ENCODE results near the gene FBXO8. TPM values are rescaled to one million over a fixed set of nuclear protein-coding genes. Genes with fewer than 3 reads are reported as not detected.
A peak's percentile ranks its signal among the peaks of the same experiment; 100 is the strongest.
"Not testable (repeated sequence)": the region's sequence is repeated elsewhere in the genome, so short reads cannot be mapped to it uniquely, and the experiment has no call there.

FBXO8 gene
- total RNA-seq, 1 experiment from 2014 or later = 22.1 TPM

- Mint-ChIP-seq H3K4me1 (ENCODE audit: insufficient read depth, unreplicated experiment) (no peaks in the 10 kb centered on the region), H3K27ac (ENCODE audit: low read depth, unreplicated experiment) (no peak overlapping the region), H3K4me3 (ENCODE audit: unreplicated experiment) (no peak overlapping the region), H3K9me3 (ENCODE audit: unreplicated experiment) (no peaks in the 10 kb centered on the region), H3K27me3 (ENCODE audit: insufficient read depth, unreplicated experiment) (no peaks in the 10 kb centered on the region), H3K36me3 (ENCODE audit: insufficient read depth, unreplicated experiment) (peaks cover 5% of the 10 kb centered on the region)
- no TSS peak for BruUV-seq (replicated peaks)
- intact Hi-C loops (cut with micrococcal nuclease) = no loop called here
- no peak for TF ChIP-seq CTCF (IDR thresholded peaks at IDR 0.05; ENCODE audit: unreplicated experiment)
- ChIA-PET POLR2A (interaction anchor here (0.6 to 7.1 kb wide), 2 partner anchors 20 to 68 kb away, joined by 3 to 66 read pairs; partner anchors contain the start of genes CEP44 and FBXO8), CTCF (interaction anchor here (0.6 to 1.2 kb wide), 2 partner anchors 41 to 894 kb away, joined by 3 read pairs; no protein-coding TSS in a partner anchor)
- no peak for DNase-seq (ENCODE audit: unreplicated experiment)
Observed at GRCh38 chr4:174263445-174263736, 20.1 kb downstream of the FBXO8 start.

- CTCF ChIA-PET = interaction anchor here (0.6 to 1.2 kb wide), 2 partner anchors 40 to 894 kb away, joined by 3 read pairs; no protein-coding TSS in a partner anchor
- Mint-ChIP-seq H3K27me3 (ENCODE audit: insufficient read depth, unreplicated experiment) (no peaks in the 10 kb centered on the region), H3K27ac (ENCODE audit: low read depth, unreplicated experiment) (no peak overlapping the region), H3K9me3 (ENCODE audit: unreplicated experiment) (no peaks in the 10 kb centered on the region), H3K4me1 (ENCODE audit: insufficient read depth, unreplicated experiment) (no peaks in the 10 kb centered on the region), H3K4me3 (ENCODE audit: unreplicated experiment) (no peak overlapping the region), H3K36me3 (ENCODE audit: insufficient read depth, unreplicated experiment) (peaks cover 5% of the 10 kb centered on the region)
- no peak for DNase-seq (ENCODE audit: unreplicated experiment)
- intact Hi-C loops (cut with micrococcal nuclease) = no loop called here
- no TSS peak for BruUV-seq (replicated peaks)
- POLR2A ChIA-PET = interaction anchor here (0.6 to 7.1 kb wide), 3 partner anchors 20 to 176 kb away, joined by 3 to 66 read pairs (median 3); partner anchors contain the start of genes CEP44 and FBXO8
- no peak for TF ChIP-seq CTCF (IDR thresholded peaks at IDR 0.05; ENCODE audit: unreplicated experiment)
Observed at GRCh38 chr4:174262624-174263444, 20.6 kb downstream of the FBXO8 start.

GRCh38 chr4:174261432-174261831, 22.0 kb downstream of the FBXO8 start:
- H3K36me3 Mint-ChIP-seq (ENCODE audit: insufficient read depth, unreplicated experiment); CTCF ChIA-PET; intact Hi-C loops (cut with micrococcal nuclease); DNase-seq (ENCODE audit: unreplicated experiment); H3K4me3 Mint-ChIP-seq (ENCODE audit: unreplicated experiment); H3K4me1 Mint-ChIP-seq (ENCODE audit: insufficient read depth, unreplicated experiment); H3K27me3 Mint-ChIP-seq (ENCODE audit: insufficient read depth, unreplicated experiment); BruUV-seq (replicated peaks); H3K9me3 Mint-ChIP-seq (ENCODE audit: unreplicated experiment): not testable (repeated sequence)
- POLR2A ChIA-PET = interaction anchor here (2.2 kb wide), 1 partner anchor 22 kb away, joined by 31 read pairs; the partner anchor contains the start of genes CEP44 and FBXO8
- H3K27ac Mint-ChIP-seq (ENCODE audit: low read depth, unreplicated experiment) = peak overlapping the region; percentile 71

GRCh38 chr4:174260099-174260498, 23.4 kb downstream of the FBXO8 start:
- Mint-ChIP-seq H3K36me3 (ENCODE audit: insufficient read depth, unreplicated experiment) (peaks cover 5% of the 10 kb centered on the region), H3K27ac (ENCODE audit: low read depth, unreplicated experiment) (peak overlapping the region; percentile 71), H3K4me1 (ENCODE audit: insufficient read depth, unreplicated experiment) (no peaks in the 10 kb centered on the region), H3K27me3 (ENCODE audit: insufficient read depth, unreplicated experiment) (no peaks in the 10 kb centered on the region), H3K9me3 (ENCODE audit: unreplicated experiment) (no peaks in the 10 kb centered on the region), H3K4me3 (ENCODE audit: unreplicated experiment) (peak overlapping the region; percentile 40)
- ChIA-PET POLR2A (interaction anchor here (0.7 to 2.2 kb wide), 4 partner anchors 10 to 926 kb away, joined by 3 to 31 read pairs (median 5); partner anchors contain the start of genes CEP44, FBXO8 and HMGB2), CTCF (interaction anchor here (0.6 to 0.9 kb wide), 2 partner anchors 38 to 766 kb away, joined by 3 read pairs; no protein-coding TSS in a partner anchor)
- no TSS peak for BruUV-seq (replicated peaks)
- intact Hi-C loops (cut with micrococcal nuclease) = no loop called here
- no peak for TF ChIP-seq CTCF (IDR thresholded peaks at IDR 0.05; ENCODE audit: unreplicated experiment)
- DNase-seq (ENCODE audit: unreplicated experiment) = peak; percentile 52

Measured in MCF 10A (cell line).